HEK293T (cell line): ENCODE data around the gene RAVER2.
"Not testable (repeated sequence)": the region's sequence is repeated elsewhere in the genome, so short reads cannot be mapped to it uniquely, and the experiment has no call there.

Experiments
- ARNT ChIP-seq: fragments of 450-650 bp; IDR thresholded peaks from 2 replicates; pipeline ENCODE4 v1.6.1; 2017; ENCODE audit warnings: mild to moderate bottlenecking
- ELF4 ChIP-seq: fragments of 450-650 bp; IDR thresholded peaks from 2 replicates; pipeline ENCODE4 v1.6.1; 2017; ENCODE audit warnings: antibody characterized with exemption
- FOXK2 ChIP-seq: fragments of 450-650 bp; IDR thresholded peaks from 2 replicates; pipeline ENCODE4 v1.6.1; 2016; ENCODE audit warnings: mild to moderate bottlenecking
- FOXM1 ChIP-seq: fragments of 450-650 bp; IDR thresholded peaks from 2 replicates; pipeline ENCODE4 v1.6.1; 2017; ENCODE audit warnings: mild to moderate bottlenecking, borderline replicate concordance
- HDGF ChIP-seq: fragments of 450-650 bp; IDR thresholded peaks from 2 replicates; pipeline ENCODE4 v1.6.1; 2017; ENCODE audit warnings: antibody characterized with exemption, borderline replicate concordance
- SP1 ChIP-seq: fragments of 450-650 bp; IDR thresholded peaks from 2 replicates; pipeline ENCODE4 v1.6.1; 2017
- SUZ12 ChIP-seq: fragments of 450-650 bp; IDR thresholded peaks from 2 replicates; pipeline ENCODE4 v1.6.1; 2016; ENCODE audit warnings: mild to moderate bottlenecking
- TARDBP ChIP-seq: fragments of 450-650 bp; IDR thresholded peaks from 2 replicates; pipeline ENCODE4 v1.6.1; 2016

GRCh38 chr1:64740687-64741086 lies 4.2 kb upstream of the RAVER2 start:
- not testable (repeated sequence) for TF ChIP-seq HDGF, FOXM1, TARDBP, ARNT, SUZ12, SP1, ELF4, FOXK2
